NCI-H128 (cell line): ENCODE results near the gene VPS13D.
"Not testable (repeated sequence)": the region's sequence is repeated elsewhere in the genome, so short reads cannot be mapped to it uniquely, and the experiment has no call there.

ENCODE experiments used
- DNase-seq: peaks from one replicate; lab custom pipeline; 2025; ENCODE audit not compliant: unreplicated experiment; lab: John Stamatoyannopoulos, UW

Gene VPS13D

GRCh38 chr1:12284486-12284885, 54.7 kb downstream of the VPS13D start:
- no peak for DNase-seq

- no peak for DNase-seq
These were observed 55.8 kb downstream of the VPS13D start for GRCh38 chr1:12285496-12286143.

- DNase-seq = no peak
These were observed 58.0 kb downstream of the VPS13D start for GRCh38 chr1:12287869-12288268.

- DNase-seq = no peak
These were observed 61.0 kb downstream of the VPS13D start for GRCh38 chr1:12290828-12291227.

GRCh38 chr1:12293416-12293815, 63.6 kb downstream of the VPS13D start:
- no peak for DNase-seq

- no peak for DNase-seq
These were observed 64.2 kb downstream of the VPS13D start for GRCh38 chr1:12294076-12294475.

GRCh38 chr1:12296016-12296415, 66.2 kb downstream of the VPS13D start:
- no peak for DNase-seq

GRCh38 chr1:12296623-12297022, 66.8 kb downstream of the VPS13D start:
- DNase-seq = no peak

GRCh38 chr1:12300706-12301105, 70.9 kb downstream of the VPS13D start:
- DNase-seq = no peak

GRCh38 chr1:12301518-12302237, 71.8 kb downstream of the VPS13D start:
- DNase-seq = no peak

- no peak for DNase-seq
These were observed 73.1 kb downstream of the VPS13D start for GRCh38 chr1:12302798-12303447.

- no peak for DNase-seq
These were observed 75.5 kb downstream of the VPS13D start for GRCh38 chr1:12305377-12305776.

GRCh38 chr1:12309783-12310742, 80.2 kb downstream of the VPS13D start:
- no peak for DNase-seq

GRCh38 chr1:12314333-12314903, 84.6 kb downstream of the VPS13D start:
- DNase-seq = no peak

GRCh38 chr1:12315146-12315545, 85.3 kb downstream of the VPS13D start:
- no peak for DNase-seq

- no peak for DNase-seq
These were observed 86.5 kb downstream of the VPS13D start for GRCh38 chr1:12316331-12316730.

- DNase-seq = no peak
These were observed 90.7 kb downstream of the VPS13D start for GRCh38 chr1:12320486-12320885.

- no peak for DNase-seq
These were observed 94.6 kb downstream of the VPS13D start for GRCh38 chr1:12324423-12324822.

- not testable (repeated sequence) for DNase-seq
These were observed 95.1 kb downstream of the VPS13D start for GRCh38 chr1:12324973-12325372.

- DNase-seq = no peak
These were observed 97.2 kb downstream of the VPS13D start for GRCh38 chr1:12326986-12327385.

- DNase-seq = no peak
These were observed 97.7 kb downstream of the VPS13D start for GRCh38 chr1:12327566-12327965.
